K562 (cell line): ENCODE results near the gene RNF187. TPM values are rescaled to one million over a fixed set of nuclear protein-coding genes. Genes with fewer than 3 reads are reported as not detected.

Experiments used
- ATF7 ChIP-seq: fragments of 450-650 bp; IDR thresholded peaks from 2 replicates; pipeline ENCODE4 v1.7.1; 2014; ENCODE audit warnings: mild to moderate bottlenecking, moderate library complexity
- BCOR ChIP-seq: fragments of 450-650 bp; IDR thresholded peaks from 2 replicates; pipeline ENCODE4 v1.6.1; 2016
- C11orf30 ChIP-seq: fragments of 450-650 bp; IDR thresholded peaks from 2 replicates; pipeline ENCODE4 v1.6.1; 2016; ENCODE audit warnings: low read depth, mild to moderate bottlenecking
- CREB1 ChIP-seq, 2 experiments: sonication (generic) in 1 of 2; formaldehyde crosslinking in 1 of 2; IDR thresholded peaks; 2 replicates each; pipeline versions ENCODE4 v1.6.1 to v1.8.0; 2012 to 2022; ENCODE audit warnings: inconsistent platforms in 1 of 2, mild to moderate bottlenecking in 1 of 2, missing genetic modification reagents in 1 of 2, moderate library complexity in 1 of 2
- DPF2 ChIP-seq: fragments of 450-650 bp; IDR thresholded peaks from 2 replicates; pipeline ENCODE4 v1.6.1; 2016
- ETV6 ChIP-seq, 3 experiments: fragments of 150-350 bp in 1 of 3; sonication (generic) in 1 of 3; formaldehyde crosslinking in 1 of 3; IDR thresholded peaks; 2 replicates each; pipeline versions ENCODE4 v1.6.1 to v1.8.0; 2014 to 2022; ENCODE audit warnings: borderline replicate concordance in 2 of 3, low read depth in 2 of 3, antibody characterized with exemption in 1 of 3, low read length in 1 of 3, mild to moderate bottlenecking in 1 of 3, missing genetic modification reagents in 1 of 3
- FIP1L1 ChIP-seq: fragments of 200-400 bp; formaldehyde crosslinking; IDR thresholded peaks from 2 replicates; pipeline ENCODE4 v1.6.1; 2018; ENCODE audit warnings: mild to moderate bottlenecking, low read depth, low read length; ENCODE audit not compliant: poor library complexity, severe bottlenecking
- FOSL1 ChIP-seq: fragments of 200-800 bp; sonication (Bioruptor generic); conservative IDR thresholded peaks from 2 replicates; pipeline ENCODE4 v1.6.1; 2016; ENCODE audit warnings: missing genetic modification characterization, missing compliant biosample characterization
- HCFC1 ChIP-seq: IDR thresholded peaks from 2 replicates; pipeline ENCODE4 v1.6.1; 2012; ENCODE audit warnings: low read depth, low read length, improper control_type of control experiment
- HDAC2 ChIP-seq: fragments of 450-650 bp; IDR thresholded peaks from 2 replicates; pipeline ENCODE4 v1.6.1; 2016; ENCODE audit warnings: mild to moderate bottlenecking
- HDGF ChIP-seq: fragments of 450-650 bp; IDR thresholded peaks from 2 replicates; pipeline ENCODE4 v1.6.1; 2016
- HEY1 ChIP-seq: fragments of 250-450 bp; sonication (Bioruptor Pico); IDR thresholded peaks from 2 replicates; pipeline ENCODE4 v1.5.0; 2020; ENCODE audit warnings: mild to moderate bottlenecking, moderate library complexity, borderline replicate concordance
- HNRNPL ChIP-seq: fragments of 200-400 bp; formaldehyde crosslinking; IDR thresholded peaks from 2 replicates; pipeline ENCODE4 v1.6.1; 2017; ENCODE audit warnings: low read depth, mild to moderate bottlenecking, low read length
- HSF4 ChIP-seq: fragments of 250-450 bp; sonication (Bioruptor Pico); IDR thresholded peaks from 2 replicates; pipeline ENCODE4 v2.1.2; 2022; ENCODE audit warnings: mild to moderate bottlenecking, moderate library complexity, borderline replicate concordance
- KAT2B ChIP-seq: IDR thresholded peaks from one replicate; pipeline ENCODE4 v1.6.1; 2012; ENCODE audit warnings: low read depth, mild to moderate bottlenecking, control low read depth, inconsistent platforms, low read length, moderate library complexity
- MCM2 ChIP-seq: fragments of 450-650 bp; IDR thresholded peaks from 2 replicates; pipeline ENCODE4 v1.6.1; 2017; ENCODE audit warnings: low read depth, mild to moderate bottlenecking
- MECOM ChIP-seq: fragments of 250-450 bp; sonication (Bioruptor Pico); IDR thresholded peaks from 2 replicates; pipeline ENCODE4 v1.8.0; 2022; ENCODE audit warnings: inconsistent platforms
- MYBL2 ChIP-seq, 2 experiments: fragments of 450-650 bp in 1 of 2; sonication (generic) in 1 of 2; formaldehyde crosslinking in 1 of 2; IDR thresholded peaks; 2 replicates each; pipeline versions ENCODE4 v1.6.1 to v1.8.1; 2017 to 2022; ENCODE audit warnings: borderline replicate concordance in 1 of 2, inconsistent platforms in 1 of 2, low read depth in 1 of 2, mild to moderate bottlenecking in 1 of 2, missing genetic modification reagents in 1 of 2, moderate library complexity in 1 of 2
- NRF1 ChIP-seq, 2 experiments: fragments of 450-650 bp; IDR thresholded peaks in 1 of 2; conservative IDR thresholded peaks in 1 of 2; 2 replicates each; pipeline ENCODE4 v1.6.1; 2014; ENCODE audit warnings: mild to moderate bottlenecking in 2 of 2
- PRPF4 ChIP-seq: fragments of 200-400 bp; formaldehyde crosslinking; IDR thresholded peaks from one replicate; pipeline ENCODE4 v1.6.1; 2017; ENCODE audit warnings: low read length, low read depth, mild to moderate bottlenecking; ENCODE audit not compliant: insufficient read depth, poor library complexity, severe bottlenecking
- RBM15 ChIP-seq: fragments of 200-400 bp; formaldehyde crosslinking; IDR thresholded peaks from 2 replicates; pipeline ENCODE4 v1.6.1; 2018; ENCODE audit warnings: mild to moderate bottlenecking, low read length, moderate library complexity; ENCODE audit not compliant: insufficient read depth
- SOX6 ChIP-seq: fragments of 450-650 bp; IDR thresholded peaks from 2 replicates; pipeline ENCODE4 v1.6.1; 2014; ENCODE audit warnings: mild to moderate bottlenecking
- THRAP3 ChIP-seq: fragments of 450-650 bp; IDR thresholded peaks from 2 replicates; pipeline ENCODE4 v1.6.1; 2016; ENCODE audit warnings: mild to moderate bottlenecking, inconsistent platforms, borderline replicate concordance
- XRCC5 ChIP-seq: fragments of 200-400 bp; formaldehyde crosslinking; IDR thresholded peaks from 2 replicates; pipeline ENCODE4 v1.6.1; 2017; ENCODE audit warnings: low read depth, mild to moderate bottlenecking, low read length
- ZC3H11A ChIP-seq: IDR thresholded peaks from 2 replicates; pipeline ENCODE4 v1.6.1; 2012; ENCODE audit warnings: low read depth, low read length, improper control_type of control experiment
- ZFP36 ChIP-seq: fragments of 150-350 bp; IDR thresholded peaks from 2 replicates; pipeline ENCODE4 v1.6.1; 2018; ENCODE audit warnings: low read length, low read depth; ENCODE audit not compliant: partially characterized antibody
- ZKSCAN1 ChIP-seq: fragments of 150-350 bp; IDR thresholded peaks from 2 replicates; pipeline ENCODE4 v1.6.1; 2016; ENCODE audit warnings: low read depth, low read length
- ZNF197 ChIP-seq: fragments of 200-800 bp; sonication (Bioruptor generic); IDR thresholded peaks from 2 replicates; pipeline ENCODE4 v1.6.1; 2016; ENCODE audit warnings: low read depth, missing genetic modification characterization, missing compliant biosample characterization
- ZNF239 ChIP-seq: fragments of 250-450 bp; sonication (Bioruptor Pico); IDR thresholded peaks from 2 replicates; pipeline ENCODE4 v1.4.0; 2020; ENCODE audit warnings: mild to moderate bottlenecking
- ZNF263 ChIP-seq: sonication (generic); formaldehyde crosslinking; IDR thresholded peaks from 2 replicates; pipeline ENCODE4 v1.8.0; 2022; ENCODE audit warnings: mild to moderate bottlenecking, missing genetic modification reagents, borderline replicate concordance
- polyA plus RNA-seq, 8 experiments: library from polyadenylated mRNA; depleted of rRNA in 4 of 8; stranded (reverse) in 5 of 8; unstranded in 3 of 8; fragments of >200 nt; fragmentation: Nextera tagmentation in 2 of 8; fragmentation: Illumina TruSeq in 1 of 8; extraction: Ambion mirVana in 2 of 8; extraction: Trizol in 1 of 8; gene quantifications; 2 replicates each; pipeline versions ENCODE4 v1.2.1 to v1.2.3, GENCODE V29; 2011 to 2014; ENCODE audit warnings: inconsistent platforms in 1 of 8, missing spikeins in 1 of 8
- total RNA-seq, 7 experiments: library from RNA; depleted of rRNA in 6 of 7; stranded (reverse); fragments of >200 nt in 6 of 7; fragmentation: Illumina TruSeq in 2 of 7; extraction: Trizol in 2 of 7; gene quantifications; 2 replicates each; pipeline versions ENCODE4 v1.2.1 to v1.2.3, GENCODE V29; 2011 to 2021; ENCODE audit warnings: low replicate concordance in 1 of 7

The RNF187 gene
- total and polyA plus RNA-seq, 9 of the 15 experiments (the other 6 are each of a cell fraction or from before 2014, with no cell fraction given): 2.3 to 119 (median 41.9) TPM

GRCh38 chr1:228500901-228501871, 14.0 kb downstream of the RNF187 start (continued):
- TF ChIP-seq FOSL1 (tag) (0 out of 2 replicates have a peak, but pooled peaks have one; percentile 11), MYBL2 (IDR thresholded peaks at IDR 0.05; ENCODE audit: low read depth) (no peak), MYBL2 (CRISPR knock-in tag; IDR thresholded peaks at IDR 0.05; ENCODE audit: borderline replicate concordance) (no peak), BCOR (no peak), DPF2 (peak; percentile 16; the same call in 1 of the 2 replicates), HCFC1 (no peak), ZNF197 (CRISPR knock-in tag) (no peak), CREB1 (IDR thresholded peaks at IDR 0.05) (no peak), CREB1 (CRISPR knock-in tag; IDR thresholded peaks at IDR 0.05) (peak; percentile 51), ZNF263 (peak; percentile 50; the same call in 1 of the 2 replicates), ETV6 (IDR thresholded peaks at IDR 0.05; ENCODE audit: borderline replicate concordance in 1 of 2, low read depth in 2 of 2, low read length in 1 of 2) (no peak), ETV6 (CRISPR knock-in tag; IDR thresholded peaks at IDR 0.05; ENCODE audit: borderline replicate concordance) (no peak), HEY1 (CRISPR knock-in tag) (0 out of 2 replicates have a peak, but pooled peaks have one; percentile 53), HSF4 (CRISPR knock-in tag) (no peak), HNRNPL (no peak), THRAP3 (no peak), ZC3H11A (no peak), ZKSCAN1 (no peak), XRCC5 (peak; percentile 87), NRF1 (conservative IDR thresholded peaks at IDR 0.05 in 1 of 2, IDR thresholded peaks at IDR 0.05 in 1 of 2) (no peak), HDAC2 (no peak), ZFP36 (no peak), PRPF4 (no peak), FIP1L1 (no peak), KAT2B (no peak), MCM2 (no peak), RBM15 (no peak), MECOM (CRISPR knock-in tag) (0 out of 2 replicates have a peak, but pooled peaks have one; percentile 39), C11orf30 (no peak), ATF7 (peak; percentile 58; the same call in 1 of the 2 replicates), SOX6 (peak; percentile 61; the same call in 1 of the 2 replicates), HDGF (no peak), ZNF239 (CRISPR knock-in tag) (0 out of 2 replicates have a peak, but pooled peaks have one; percentile 17)
